Gastroesophageal sphincter (tissue), 3 donors: Measurements from ENCODE around the gene AK2.

ENCODE experiments used
- EP300 ChIP-seq: sonication (generic); formaldehyde crosslinking; IDR thresholded peaks from one replicate; pipeline ENCODE4 v1.6.1; 2017; ENCODE audit warnings: antibody characterized with exemption, mild to moderate bottlenecking
- TF ChIP-seq, protein P1 (sequence below), 4 experiments: fragments of 200-600 bp in 2 of 4; fragments of 450-650 bp in 2 of 4; sonication (generic) in 1 of 4; IDR thresholded peaks; one replicate each; pipeline ENCODE4 v1.5.1; 2017 to 2019; ENCODE audit warnings: antibody characterized with exemption in 4 of 4, mild to moderate bottlenecking in 2 of 4, moderate library complexity in 2 of 4

DNA sequence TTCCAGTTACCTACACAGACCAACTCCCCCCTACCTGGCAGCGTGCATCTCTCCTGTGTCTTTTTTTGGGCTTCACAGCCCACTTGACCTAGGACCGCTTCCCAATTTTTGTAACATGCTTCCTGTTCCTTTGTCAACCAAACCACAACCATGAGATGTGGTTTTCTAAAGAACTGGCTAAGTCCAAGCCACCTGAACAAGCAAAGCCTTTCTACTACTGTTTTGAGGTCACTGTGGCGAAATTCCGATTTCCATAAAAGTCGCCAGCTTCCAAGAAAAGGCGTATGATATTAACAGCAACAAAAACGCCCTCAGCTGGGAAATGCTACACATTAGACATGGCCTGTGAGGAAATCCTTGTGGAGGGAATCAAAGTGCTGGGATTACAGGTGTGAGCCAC, 12.7 kb upstream of the AK2 start:
- TF ChIP-seq, protein P1, sequence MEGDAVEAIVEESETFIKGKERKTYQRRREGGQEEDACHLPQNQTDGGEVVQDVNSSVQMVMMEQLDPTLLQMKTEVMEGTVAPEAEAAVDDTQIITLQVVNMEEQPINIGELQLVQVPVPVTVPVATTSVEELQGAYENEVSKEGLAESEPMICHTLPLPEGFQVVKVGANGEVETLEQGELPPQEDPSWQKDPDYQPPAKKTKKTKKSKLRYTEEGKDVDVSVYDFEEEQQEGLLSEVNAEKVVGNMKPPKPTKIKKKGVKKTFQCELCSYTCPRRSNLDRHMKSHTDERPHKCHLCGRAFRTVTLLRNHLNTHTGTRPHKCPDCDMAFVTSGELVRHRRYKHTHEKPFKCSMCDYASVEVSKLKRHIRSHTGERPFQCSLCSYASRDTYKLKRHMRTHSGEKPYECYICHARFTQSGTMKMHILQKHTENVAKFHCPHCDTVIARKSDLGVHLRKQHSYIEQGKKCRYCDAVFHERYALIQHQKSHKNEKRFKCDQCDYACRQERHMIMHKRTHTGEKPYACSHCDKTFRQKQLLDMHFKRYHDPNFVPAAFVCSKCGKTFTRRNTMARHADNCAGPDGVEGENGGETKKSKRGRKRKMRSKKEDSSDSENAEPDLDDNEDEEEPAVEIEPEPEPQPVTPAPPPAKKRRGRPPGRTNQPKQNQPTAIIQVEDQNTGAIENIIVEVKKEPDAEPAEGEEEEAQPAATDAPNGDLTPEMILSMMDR (IDR thresholded peaks at IDR 0.05), result no peak
- no peak for TF ChIP-seq EP300
